Measurements from ENCODE around the gene PSAPL1.

The PSAPL1 gene

DNA sequence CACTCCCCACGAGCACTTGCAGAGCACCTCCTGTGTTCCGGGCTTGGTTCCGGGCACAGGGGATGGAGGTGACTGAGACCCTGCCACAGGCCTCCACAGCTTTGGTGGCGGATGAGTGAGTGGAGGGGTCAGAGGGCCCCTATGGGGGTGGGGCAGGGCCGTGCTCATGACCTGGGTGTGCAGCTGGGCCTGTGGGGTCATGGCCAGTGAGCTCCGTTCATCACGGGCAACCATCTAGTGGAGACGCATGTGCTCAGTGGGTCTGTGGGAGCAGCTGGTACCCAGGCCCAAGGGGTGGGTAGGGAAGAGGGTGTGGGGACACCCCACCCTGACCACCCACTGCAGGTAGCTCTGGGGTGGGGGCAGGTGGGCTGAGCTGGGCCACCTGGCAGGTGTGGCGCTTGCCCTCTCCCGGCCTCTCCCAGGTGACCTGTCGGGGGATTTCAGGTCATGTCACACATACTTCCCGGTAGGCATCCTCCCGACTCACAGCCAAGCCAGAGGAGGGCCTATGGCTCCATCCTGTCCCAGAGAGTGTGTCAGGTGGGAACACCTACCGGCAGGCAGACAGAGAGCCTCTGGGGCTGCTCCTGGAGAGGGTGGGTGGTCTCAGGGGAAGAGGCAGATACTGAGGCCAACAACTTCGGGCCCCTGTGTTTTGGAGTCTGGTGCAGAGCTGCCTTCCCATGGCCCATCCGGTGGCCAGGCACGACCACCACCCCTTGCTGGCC is 3.6 kb downstream of the PSAPL1 start:
- no peak for DNase-seq (ENCODE audit: low spot score)

DNA sequence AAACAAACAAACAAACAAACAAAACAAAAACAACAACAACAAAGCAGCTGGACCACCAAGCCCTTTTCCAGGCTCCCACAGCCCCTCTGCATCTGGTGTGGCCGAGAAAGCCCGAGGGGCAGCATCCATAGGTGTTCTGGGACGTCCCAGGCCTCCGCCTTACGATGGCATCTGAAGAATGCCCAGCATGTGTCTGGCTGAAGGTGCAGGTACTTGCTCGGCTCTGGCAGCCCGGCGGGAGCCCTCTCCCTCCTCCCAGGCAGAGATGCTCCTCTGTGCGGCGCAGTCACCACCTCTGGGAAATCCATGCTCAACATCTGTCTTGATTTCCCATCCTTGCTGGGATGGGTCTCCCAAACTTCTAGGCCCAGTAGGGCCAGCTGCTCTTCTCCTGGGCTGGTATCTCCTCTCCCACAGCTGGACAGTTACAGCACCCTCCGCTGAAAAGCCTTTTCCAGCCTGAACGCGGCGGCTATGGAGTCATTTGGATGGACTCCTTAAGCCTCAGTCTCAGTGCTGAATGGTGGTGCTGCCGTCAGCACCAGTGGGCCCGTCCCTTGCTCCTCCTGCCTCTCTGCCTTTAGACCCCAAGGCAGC is 4.3 kb downstream of the PSAPL1 start:
- peak; percentile 58 for DNase-seq (ENCODE audit: low spot score)

DNA sequence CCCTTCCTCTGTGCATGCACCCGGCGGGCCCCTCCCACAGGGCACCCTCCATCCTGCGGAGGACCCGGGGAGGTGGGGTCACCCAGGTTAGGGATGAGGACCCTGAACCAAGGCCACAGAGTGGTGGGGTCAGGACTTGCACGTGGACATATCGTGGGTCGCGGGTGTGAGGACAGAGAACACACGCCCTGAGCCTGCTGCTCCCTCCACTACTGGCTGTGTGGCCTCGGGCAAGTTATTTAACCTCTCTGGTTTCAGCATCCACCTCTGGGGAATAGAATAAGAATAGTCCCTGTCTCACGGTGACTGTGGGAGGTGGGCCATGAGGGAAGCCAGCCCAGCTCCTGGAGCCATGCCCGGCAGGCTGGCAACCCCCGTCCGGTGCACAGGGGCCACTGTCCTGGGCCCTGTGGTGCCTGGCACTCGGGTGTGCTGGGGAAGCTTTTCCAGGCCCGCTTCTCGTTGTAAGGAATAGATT is 5.1 kb downstream of the PSAPL1 start:
- no peak for DNase-seq (ENCODE audit: low spot score)

DNA sequence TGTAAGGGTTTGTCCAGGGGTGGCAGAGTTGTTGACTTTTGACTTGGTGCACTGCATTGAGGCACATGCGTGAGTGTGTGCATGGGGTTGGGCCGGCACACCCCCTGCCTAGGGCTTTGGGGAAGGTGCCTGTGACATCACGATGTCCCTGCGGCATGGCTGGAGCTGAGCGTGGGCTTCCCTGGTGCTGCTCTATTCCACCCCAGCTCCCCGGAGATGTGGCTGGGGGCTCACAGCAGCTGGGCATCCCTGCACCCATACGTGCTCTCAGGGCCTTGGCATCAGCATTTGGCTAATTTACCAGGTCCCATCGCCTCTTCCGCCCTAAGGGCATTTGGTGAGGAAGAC is 5.7 kb downstream of the PSAPL1 start:
- DNase-seq (ENCODE audit: low spot score): no peak

DNA sequence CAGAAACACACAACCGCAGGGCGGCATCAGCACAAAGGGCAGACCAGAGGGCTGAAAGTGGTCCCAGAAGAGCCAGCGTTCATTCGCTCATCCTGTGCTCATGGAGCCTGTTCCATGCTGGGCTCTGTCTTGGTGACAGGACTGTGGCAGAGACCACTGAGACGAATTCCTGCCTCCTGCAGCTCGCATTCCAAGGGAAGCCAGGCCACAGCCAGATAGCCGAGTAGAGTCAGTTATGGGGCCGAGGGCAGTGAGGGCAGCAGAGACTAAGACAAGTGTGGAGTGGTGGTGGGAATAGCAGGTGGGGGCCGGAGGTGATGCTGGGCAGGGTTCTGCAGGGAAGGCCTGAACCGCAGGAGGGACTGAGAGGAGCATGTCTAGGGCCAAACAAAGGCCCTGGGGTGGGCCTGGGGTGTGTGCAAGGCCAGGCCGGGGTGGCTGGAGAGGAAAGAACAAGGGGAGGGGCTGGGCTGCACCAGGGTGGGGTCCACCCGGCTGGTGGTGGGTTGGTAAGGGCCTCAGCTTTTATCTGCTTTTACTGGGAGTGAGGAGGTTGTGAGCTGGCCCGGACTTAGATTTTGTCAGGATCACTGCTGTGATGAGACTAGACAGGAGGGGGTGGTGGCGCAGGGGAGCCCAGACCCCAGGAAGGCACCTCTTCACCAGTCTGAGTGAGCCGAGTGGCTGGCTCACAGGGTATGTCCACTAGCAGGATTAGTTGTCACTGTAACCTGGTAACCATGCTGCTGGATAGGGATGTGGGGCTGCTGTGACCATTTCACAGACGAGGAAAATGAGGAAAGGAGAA is 6.3 kb downstream of the PSAPL1 start:
- DNase-seq (ENCODE audit: low spot score): no peak

DNA sequence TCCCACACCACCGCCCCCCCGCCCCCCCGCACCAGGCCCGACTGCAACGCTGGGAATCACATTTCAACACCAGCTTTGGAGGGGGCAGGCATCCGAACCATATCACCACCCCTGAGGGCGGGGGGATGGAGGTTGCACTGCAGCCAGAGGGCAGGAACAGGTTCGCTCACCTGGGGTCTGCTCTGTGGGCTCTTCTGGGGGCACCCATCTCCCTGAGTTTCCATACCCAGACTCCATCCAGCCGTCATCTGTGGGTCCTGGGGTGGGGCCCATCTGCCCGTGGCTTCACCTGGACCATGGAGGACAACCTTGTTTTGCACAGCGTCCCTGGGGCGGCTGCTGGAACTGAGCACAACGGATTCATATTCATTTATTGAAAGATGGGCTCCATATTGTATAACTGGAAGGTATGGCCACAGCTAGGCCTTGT is 6.9 kb downstream of the PSAPL1 start:
- no peak for DNase-seq (ENCODE audit: low spot score)

DNA sequence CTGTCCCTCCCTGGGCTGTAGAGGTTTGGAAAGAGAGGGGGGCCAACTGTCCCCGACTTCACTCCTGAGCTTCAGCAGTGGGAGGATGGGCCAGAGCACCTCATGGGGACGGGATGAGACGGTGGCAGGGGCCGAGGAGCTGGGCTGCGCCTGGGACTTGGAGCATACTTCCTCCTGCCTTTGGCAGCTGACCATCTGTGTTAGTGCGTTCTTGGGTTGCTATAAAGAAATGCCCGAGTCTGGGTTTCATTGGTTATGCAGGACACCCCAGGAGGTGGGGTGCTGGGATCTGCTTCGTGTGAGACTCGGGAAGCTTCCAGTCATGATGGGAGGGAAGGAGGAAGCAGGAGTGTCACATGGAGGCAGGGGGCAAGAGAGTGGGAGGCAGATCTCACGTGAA is 7.4 kb downstream of the PSAPL1 start:
- no peak for DNase-seq (ENCODE audit: low spot score)

DNA sequence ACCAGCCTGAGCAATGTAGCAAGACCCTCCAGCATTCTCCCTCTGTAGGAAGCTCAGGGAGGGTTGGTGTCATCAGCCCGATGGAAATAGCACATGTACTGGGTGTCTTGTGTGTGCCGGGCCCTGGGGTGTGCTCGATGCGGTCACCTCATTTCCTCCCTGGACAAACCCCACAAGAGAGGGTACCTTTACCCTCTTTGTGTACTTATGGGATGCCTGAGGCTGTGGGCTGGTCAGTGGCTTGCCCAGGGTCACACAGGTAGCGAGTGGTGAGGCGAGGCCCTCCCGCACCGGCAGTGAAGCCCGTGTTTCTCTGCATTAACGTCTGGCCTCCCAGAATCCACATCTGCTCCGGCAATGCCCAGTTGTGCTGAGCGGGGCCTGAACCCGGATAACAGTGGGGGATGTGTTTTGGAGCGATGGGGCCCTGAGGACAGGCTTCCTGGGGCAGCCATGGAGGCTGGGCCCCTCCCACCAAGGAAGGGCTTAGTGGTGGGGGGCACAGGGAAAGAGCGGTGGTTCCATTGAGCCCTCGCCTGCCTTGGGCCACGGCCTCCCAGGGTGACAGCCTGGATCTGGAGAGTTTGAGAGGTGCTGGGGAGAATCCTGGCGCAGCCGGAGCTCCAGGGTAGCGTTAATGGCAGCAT is 8.1 kb downstream of the PSAPL1 start:
- no peak for DNase-seq (ENCODE audit: low spot score)

DNA sequence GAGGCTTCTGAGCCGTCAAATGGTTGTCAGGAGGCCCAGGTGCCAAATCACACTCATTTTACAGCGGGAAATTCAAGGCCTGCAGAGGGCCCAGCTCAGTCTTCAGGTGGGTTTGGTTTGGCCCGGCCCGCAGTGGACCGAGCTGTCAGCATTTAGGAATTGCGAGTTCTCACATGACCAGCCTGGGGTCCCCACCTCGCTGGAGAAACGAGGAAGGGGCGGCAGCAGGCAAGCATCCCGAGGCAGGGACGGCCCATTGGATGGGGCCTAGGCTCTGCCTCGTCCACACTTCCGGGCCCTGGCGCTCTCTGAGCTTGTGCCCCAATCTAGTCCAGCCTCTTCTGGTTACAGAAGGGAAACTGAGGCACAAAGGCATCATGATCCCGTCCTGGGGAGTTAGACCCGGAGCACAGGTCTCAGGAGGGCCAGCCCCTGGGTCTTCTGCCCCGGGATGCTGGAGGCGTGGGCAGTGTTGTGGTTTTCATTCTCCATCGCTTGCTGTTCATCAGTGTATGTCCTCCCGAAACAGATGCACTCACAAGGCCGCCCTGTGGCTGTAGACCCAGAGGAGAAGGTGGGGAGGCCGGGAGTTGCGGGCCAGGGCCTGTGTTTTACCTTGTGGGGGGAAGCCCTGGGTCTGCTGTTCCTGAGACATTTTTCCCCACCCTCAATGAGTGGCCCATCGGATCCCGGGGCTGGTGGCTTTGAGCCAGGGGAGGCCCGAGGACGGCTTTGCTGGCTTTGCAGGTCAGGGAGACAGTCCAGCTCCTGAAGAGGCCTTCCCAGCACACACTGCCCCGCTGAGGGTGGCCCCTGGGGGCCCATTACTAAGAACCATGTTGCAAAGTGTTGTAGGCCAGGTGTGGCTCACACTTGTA is 8.9 kb downstream of the PSAPL1 start:
- DNase-seq (ENCODE audit: low spot score): no peak

DNA sequence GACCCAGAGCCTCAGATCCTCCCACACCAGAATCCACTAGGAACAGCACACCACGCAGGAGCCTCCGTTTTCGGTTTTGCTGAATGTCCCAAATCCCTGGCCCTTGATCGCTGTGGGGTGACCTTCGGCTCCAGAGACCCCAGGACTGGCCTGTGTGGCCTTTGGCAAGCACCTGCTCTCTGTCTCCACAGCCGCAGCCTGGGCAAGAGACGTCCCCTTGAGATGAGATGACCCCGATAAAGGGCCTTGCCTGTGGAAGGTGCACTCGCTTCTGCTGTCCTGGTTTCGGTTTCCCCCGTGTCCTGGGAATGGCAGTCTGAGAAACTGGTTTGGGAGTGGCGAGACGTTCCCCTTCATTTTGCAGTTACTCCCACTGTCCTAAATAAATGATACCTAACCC is 9.6 kb downstream of the PSAPL1 start:
- DNase-seq (ENCODE audit: low spot score): no peak

DNA sequence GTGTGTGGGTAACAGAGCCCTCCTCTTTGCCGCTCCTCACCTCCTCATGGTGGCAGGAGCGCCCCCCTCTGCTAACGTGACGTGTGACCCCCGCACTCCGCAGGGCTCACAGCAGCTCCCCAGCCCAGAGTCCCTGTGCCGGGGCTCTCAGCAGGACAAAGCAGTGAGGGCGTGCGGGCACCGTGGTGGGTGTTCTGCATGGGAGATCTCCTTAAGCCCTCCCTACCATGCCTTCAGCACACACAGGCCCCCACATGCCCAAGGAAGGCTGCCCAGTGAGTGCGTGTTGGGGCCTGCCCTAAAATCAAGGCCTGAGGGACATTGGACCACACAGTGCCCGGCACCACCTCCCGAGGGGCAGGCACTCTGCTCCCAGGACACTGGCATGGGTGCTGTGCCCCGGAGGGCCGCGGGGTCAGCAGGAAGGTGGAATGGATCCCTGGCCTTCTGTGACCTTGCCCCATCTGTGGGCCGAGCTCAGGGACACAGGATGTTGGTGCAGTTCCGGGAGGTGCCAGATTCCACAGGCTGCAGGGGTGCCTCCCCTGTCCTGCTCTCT is 10.1 kb downstream of the PSAPL1 start:
- no peak for DNase-seq (ENCODE audit: low spot score)

DNA sequence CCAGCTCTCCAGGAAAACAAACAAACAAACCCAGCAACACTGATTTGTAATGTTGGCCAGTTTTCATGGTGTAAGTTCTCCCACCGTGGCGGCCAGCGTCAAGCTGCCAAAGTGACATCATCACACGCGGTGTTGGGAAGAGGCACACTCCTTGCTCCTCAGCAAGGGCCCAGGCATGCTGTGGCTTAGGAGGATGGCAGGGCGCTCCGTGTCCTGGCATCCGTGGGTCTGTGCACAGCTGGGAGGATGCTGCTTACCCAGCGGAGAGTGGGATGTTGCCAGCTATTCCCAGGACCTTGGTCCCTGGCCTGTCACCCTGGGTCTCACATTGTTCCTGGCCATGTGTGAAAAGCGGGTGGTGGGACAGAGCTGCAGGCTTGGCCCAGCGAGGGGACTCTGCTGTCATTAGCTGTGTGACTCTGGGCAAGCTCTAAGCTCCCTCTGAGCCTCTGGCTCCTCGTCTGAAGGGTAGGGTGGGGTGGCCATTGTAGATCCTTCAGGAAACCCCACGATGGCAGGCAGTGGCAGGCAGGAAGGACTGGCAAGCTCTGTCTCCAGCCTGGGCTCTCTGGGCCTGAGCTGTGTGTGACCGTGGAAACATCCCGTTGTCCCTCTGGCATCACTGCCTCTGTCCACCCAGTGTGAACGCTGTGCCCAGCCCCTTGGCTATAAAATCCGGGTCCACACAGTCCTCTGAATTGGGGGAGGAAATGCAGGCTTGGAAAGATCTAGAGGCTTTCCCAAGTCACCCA is 10.8 kb downstream of the PSAPL1 start:
- DNase-seq (ENCODE audit: low spot score): no peak

DNA sequence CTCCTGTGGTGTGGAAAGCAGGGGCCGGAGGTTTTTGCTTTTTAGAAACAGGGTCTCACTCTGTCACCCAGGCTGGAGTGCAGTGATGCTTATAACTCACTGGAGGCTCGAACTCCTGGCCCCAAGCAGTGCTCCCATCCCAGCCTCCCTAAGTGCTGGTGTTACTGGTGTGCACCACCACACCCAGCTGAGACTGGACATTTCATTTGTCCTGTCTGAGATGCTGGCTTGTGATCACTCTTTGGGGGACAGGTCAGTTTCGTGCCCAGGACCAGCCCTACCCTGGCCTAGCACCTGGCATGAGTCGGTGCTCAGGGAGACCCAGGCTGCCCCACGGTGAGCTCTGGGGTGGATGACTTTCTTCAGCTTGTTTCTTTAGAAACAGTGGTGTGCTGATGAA is 11.3 kb downstream of the PSAPL1 start:
- no peak for DNase-seq (ENCODE audit: low spot score)

DNA sequence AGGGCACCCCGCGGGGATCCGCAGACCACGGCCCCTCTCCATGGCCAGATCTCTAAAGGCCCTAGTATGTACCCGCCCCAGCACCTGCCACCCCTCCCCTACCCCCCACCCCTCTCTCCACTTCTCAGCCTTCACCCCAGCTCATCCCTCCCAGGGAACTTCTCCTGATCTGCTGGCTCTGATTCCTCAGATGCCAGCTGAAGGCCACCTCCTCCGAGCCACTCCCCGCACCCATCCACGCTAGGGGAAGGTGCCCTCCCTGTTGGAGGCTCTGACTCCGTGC is 11.9 kb downstream of the PSAPL1 start:
- DNase-seq (ENCODE audit: low spot score): no peak

DNA sequence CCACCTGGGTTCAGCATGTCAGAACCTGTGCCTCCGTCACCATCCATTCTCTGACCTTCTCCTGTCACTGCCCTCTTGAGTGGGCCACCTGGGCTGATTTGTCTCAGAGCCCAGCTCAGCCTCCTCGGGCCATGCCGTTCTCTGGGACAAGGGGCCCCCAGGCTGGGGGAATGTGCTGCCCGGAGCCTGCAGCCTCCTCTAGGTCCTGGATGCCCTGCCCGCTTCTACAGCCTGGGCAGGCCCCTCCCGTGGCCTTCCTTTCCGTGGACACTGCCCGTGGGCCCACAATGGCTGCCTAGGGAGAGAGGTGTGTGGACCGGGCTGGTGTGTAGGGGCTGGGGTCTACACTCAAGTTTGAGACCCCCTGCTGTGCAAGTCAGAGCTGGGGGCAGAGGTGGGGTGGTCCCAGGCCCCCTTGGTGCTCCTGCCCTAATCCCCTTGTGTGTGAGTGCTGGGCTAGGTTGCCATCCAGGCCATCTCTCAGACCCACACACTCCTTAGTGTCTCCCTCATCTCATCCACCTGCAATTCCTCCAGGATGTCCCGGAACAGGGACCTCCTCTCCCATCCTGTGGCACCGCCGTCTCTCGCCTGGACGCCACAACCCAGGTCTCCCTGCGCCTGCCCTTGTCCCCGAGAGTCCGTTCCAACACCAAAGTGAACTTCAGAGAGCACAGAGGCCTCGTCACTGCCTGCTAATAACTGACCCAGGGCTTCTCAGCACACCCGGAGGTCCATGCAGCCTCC is 12.4 kb downstream of the PSAPL1 start:
- DNase-seq (ENCODE audit: low spot score): no peak

DNA sequence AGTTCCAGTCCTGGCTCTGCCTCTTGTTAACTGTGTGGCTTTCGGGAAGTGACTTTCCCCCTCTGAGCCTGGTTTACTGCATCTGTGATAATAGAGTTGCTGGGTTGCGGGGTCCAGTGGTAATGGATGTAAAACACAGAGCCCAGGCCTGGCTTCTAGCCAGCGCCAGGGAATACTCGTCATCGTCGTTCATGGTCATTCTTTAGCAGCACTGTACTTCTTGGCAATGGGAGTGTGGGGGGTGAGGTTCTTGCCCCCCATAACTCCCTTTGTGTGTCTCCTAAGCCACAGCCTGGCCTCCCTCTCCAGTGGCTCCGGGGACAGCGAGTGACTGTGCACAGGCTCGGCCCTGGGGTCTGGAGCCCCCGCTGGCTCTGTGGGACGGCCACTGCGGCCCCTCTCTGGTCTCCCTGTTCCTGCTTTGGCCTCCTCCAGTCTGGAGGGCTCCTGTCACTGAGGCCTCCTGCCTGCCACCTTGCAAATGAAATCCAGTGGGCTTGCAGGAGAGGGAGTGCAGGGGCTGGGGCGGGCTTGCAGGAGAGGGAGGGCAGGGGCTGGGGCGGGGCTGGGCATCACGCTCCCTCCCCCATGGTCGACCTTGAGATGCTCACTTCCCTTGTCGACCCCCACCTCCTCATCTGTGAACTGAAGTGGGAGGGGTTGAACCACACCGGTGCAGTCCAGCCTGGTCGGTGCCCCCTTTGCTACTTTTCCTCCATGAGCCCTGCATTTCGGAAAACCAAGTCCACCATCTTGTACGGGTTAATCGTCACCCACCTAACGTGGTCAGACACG is 13.2 kb downstream of the PSAPL1 start:
- DNase-seq (ENCODE audit: low spot score): no peak

DNA sequence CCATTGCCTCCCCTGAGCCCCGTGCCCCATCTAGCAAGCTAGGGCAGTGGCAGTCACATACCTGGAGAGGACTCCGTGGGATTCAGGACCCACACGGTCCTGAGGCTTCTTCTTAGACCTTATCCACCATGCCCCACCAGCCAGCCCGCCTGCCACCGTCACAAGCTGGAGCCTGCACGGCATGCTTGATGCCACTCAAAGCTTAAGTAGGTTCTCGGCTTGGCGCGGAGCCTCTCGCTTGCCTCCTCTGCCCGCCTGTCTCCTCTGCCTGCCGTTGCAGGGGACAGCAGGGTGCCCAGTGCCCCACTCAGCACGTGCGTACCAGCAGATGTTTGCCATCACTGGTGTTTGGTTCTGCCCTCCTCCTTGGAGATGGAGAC is 14.1 kb downstream of the PSAPL1 start:
- DNase-seq (ENCODE audit: low spot score): no peak

DNA sequence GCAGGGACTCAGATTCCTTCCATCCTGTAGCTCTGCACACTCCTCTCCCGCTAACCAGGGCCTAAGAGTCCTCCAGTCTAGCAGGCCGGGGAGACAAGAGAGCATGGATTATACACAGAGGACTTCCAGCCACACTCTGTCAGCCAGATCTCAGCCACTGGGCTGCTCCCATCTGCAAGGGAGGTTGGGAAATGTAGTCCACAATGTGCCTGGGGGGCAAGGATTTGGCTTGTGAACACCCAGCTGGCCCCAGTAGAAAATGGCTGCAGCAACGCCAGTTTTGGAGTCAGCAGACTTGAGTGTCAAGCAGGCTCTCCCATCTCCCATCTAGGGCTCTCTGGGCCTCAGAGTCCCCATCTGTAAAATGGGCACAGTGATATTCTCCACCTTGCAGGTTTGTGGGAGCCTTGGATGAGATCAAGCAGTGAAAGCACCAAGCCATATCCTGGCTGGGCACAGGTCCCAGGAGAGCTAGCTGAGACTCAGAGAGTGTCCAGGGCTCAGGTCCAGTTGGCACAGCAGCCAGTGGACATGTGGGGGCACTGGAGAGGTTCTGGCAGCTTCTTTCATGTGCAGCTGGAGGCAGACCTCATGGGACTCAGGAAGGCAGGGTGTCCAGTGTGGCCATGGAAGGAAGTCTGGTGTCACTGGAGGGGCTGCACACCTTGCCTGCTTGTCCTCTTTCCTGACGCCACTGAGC is 14.6 kb downstream of the PSAPL1 start:
- no peak for DNase-seq (ENCODE audit: low spot score)

All from LoVo (cell line).